Endometrial microvascular endothelial cells (primary cell): ENCODE data around the gene CACNB2. TPM values are rescaled to one million over a fixed set of nuclear protein-coding genes. Genes with fewer than 3 reads are reported as not detected.

ENCODE experiments used
- in situ Hi-C: cut with HindIII; loops from 2 replicates; pipeline ENCODE4 v1.10.0; 2017; ENCODE audit warnings: low sequenced_read_pairs, low pct_unique_long_range_greater_than_20kb; ENCODE audit errors: inconsistent ontology term
- total RNA-seq: library from RNA; depleted of rRNA; stranded (reverse); fragments of >200 nt; gene quantifications from one replicate; pipeline ENCODE4 v1.2.3, GENCODE V29; 2015; ENCODE audit errors: inconsistent ontology term

CACNB2 gene
- total RNA-seq, 1 donor from 2014 or later: not detected

DNA sequence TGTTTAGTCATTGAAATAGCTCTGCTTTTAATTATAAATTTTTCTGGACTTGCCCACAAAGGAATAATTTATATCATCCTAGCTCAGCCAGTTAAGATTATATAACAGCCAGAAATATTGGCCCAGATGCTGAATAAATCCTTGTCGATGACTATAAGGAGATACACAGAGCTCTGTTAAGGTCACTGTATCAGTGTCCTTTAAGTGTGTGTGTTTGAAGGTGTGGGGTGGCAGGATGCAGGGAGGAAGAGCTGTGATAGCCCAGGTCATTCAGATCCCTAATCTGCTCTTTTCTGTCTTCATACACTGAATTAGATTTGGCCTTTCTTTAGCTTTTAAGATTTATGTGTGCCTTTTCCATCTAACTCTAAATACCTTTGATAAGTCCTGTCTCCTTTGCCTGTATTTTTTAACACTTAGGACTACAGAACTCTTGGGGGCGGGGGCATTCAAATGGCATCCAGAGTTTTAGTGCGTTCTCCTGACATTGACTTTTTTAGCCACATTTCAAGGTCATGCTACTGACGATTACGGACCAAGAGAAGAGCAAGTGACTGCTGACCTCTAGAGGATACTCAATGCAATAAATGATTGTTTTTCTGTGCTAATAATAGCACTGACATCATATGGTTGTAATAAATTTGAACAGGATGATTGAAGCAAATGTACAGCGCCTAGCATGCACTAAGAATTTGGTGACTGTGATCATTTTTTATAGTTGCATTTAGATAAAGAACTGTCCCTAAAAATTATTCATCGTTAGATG is 172.3 kb downstream of the CACNB2 start:
- in situ Hi-C loops: no loop called here

DNA sequence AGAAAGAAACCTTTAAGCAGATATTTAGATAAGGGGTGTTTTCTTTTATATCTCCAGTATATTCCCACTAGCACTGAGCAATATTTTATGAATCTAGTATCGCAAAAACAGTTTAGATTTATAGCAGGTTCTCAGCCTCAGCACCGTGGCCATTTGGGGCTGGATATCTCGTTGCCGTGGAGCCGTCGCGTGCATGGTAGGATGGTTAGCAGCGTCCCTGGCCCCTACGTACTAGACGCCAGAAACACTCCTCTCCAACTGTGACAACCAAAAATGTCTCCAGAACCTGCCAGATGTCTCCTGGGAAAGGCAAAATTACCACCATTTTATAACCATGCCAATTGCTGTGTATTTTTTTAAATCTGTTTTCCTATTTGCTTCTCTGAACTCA is 172.9 kb downstream of the CACNB2 start:
- in situ Hi-C loops: no loop called here

- in situ Hi-C loops: no loop called here
Observed at GRCh38 chr10:18313626-18314025, 173.4 kb downstream of the CACNB2 start.

DNA sequence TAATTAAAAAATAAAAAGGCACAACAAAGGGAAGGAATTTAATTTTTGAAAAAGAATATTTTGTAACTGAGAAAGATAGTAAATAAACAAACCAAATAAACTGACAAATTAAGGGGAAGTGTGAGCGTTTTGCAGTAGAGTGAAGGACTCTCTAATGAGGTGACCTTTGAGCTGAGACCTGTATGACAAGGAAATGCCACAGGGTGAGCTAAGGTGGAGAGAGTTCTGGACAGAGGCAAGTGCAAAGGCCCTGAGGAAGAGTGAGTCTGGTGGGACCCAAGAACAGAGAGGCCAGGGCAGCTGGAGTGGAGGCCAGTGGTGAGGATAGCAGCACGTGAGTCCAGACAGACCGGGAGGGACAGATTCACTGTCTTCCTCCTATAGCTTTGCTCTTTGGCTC is 179.4 kb downstream of the CACNB2 start:
- in situ Hi-C loops: no loop called here

GRCh38 chr10:18321371-18321770 is 181.1 kb downstream of the CACNB2 start:
- in situ Hi-C loops: no loop called here

DNA sequence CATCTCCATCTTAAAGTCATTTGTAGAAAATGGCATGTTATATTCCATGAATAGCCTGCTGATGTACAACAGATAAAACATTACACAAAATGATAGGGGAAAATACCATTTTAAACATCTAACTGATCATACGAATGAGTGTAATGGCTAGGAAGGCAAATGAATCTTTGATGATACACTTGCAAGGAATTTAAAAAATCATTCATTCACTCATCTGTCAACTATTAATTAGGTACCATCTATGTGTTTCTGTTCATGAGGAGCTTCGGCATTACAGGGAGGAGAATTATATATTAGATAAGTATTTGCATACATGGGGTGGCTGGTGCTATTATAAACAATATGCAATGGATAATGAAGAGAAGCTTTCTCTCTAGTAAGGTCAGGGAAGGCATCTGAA is 183.7 kb downstream of the CACNB2 start:
- in situ Hi-C loops: no loop called here

- in situ Hi-C loops: no loop called here
Observed at GRCh38 chr10:18325410-18325809, 185.2 kb downstream of the CACNB2 start.

GRCh38 chr10:18325889-18326531 is 185.8 kb downstream of the CACNB2 start:
- in situ Hi-C loops: no loop called here

DNA sequence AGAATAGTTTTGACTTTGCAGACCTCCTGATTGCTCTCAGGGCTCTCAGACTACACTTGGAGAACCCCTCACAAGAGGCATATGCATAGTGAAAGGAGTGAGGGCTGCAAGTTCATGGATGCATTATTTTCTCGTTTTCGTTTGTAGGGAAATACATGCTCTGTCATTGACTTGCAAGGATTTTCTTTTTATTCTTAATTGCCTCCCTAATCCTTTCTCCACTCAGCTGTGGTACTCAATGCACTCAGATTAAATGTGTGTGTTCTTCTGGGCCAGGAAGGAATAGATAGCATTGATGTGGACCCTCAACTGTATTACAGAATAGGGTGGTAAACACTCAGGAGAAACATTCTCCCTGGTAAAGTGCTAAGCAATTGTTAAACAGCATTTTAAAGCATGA is 188.7 kb downstream of the CACNB2 start:
- in situ Hi-C loops: no loop called here

- in situ Hi-C loops: no loop called here
Observed at GRCh38 chr10:18332048-18332447, 191.8 kb downstream of the CACNB2 start.

- in situ Hi-C loops: no loop called here
Observed at GRCh38 chr10:18332484-18332883, 192.3 kb downstream of the CACNB2 start.

- in situ Hi-C loops: no loop called here
Observed at GRCh38 chr10:18333621-18334020, 193.4 kb downstream of the CACNB2 start.

DNA sequence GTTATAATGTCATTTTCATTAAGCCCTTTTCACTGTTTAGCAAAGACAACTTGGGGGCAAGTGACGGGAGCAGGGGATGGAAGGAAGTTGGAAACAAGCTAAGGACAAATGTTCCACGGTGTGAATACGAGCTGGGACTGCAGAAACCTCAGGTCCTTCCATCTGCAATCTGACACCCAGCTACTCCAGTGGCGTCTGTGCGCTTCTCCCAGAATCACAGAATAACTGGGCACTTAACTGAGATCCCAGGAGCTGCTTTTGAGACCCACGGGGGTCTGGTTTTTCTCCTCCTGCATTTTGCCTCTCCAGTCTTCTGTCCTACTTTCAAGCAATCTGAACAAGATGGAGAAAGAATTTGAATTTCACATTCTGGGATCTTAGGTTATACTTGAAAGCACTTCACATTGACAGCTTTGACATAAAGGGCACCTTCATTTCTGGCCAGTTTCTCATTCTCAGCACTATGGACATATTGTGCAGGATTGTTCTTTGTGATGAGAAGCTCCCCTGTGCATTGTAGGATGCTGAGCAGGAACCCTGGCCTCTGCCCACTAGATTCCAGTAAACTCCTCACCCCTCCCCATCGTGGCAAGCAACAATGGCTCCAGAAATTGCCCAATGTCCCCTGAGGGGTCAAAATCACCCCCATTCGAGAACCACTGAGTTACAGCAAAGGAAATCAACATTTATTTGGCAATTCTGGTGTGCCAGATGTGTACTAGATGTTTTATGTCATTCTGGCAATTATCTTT is 194.1 kb downstream of the CACNB2 start:
- in situ Hi-C loops: no loop called here

GRCh38 chr10:18340496-18341051 is 200.3 kb downstream of the CACNB2 start:
- in situ Hi-C loops: no loop called here

DNA sequence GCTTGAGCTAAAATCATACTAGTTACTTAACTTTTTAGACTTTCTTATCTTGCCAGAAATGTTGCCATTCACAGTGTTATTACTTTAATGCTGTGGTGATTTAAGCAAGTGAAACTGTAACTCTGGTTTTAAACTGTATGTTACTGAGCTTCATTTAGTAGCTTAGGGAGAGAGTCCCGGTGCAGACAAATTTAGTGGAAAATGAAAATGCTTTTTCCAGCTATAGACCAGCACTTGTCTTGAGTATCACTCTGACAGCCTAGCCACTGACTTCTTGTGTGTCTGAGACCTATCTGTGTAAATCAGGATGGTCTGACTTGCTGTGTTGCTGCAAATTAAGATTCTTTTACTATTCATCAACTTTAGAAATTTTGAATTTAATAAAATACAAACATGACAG is 200.8 kb downstream of the CACNB2 start:
- in situ Hi-C loops: no loop called here

- in situ Hi-C loops: no loop called here
Observed at GRCh38 chr10:18343573-18343972, 203.3 kb downstream of the CACNB2 start.

GRCh38 chr10:18345308-18345707 is 205.1 kb downstream of the CACNB2 start:
- in situ Hi-C loops: no loop called here

GRCh38 chr10:18350340-18350739 is 210.1 kb downstream of the CACNB2 start:
- in situ Hi-C loops: no loop called here

GRCh38 chr10:18351421-18351820 is 211.2 kb downstream of the CACNB2 start:
- in situ Hi-C loops: no loop called here

DNA sequence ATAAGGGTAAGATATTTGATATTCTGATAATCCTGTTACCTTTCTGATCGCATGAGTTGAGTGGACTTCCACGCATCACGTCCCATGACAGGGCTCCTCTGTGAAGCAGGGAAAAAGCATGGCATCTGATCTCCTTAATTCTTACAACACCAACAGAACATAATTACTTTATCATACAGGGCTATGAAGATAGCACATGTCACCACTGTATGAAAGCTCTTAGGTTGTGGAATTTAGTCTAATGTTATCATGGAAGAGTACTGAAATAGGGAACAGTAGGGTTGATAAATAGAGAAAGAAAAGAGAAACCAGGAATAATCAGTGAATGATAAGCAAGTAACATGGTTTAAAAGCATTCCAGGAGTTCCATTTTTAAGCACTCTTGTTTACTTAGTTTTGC is 212.0 kb downstream of the CACNB2 start:
- in situ Hi-C loops: no loop called here
